ENCODE results near the gene RNF220.

The RNF220 gene

GRCh38 chr1:44407430-44408211 is 2.6 kb downstream of the RNF220 start:
- no peak for DNase-seq (ENCODE audit: low read depth)

DNA sequence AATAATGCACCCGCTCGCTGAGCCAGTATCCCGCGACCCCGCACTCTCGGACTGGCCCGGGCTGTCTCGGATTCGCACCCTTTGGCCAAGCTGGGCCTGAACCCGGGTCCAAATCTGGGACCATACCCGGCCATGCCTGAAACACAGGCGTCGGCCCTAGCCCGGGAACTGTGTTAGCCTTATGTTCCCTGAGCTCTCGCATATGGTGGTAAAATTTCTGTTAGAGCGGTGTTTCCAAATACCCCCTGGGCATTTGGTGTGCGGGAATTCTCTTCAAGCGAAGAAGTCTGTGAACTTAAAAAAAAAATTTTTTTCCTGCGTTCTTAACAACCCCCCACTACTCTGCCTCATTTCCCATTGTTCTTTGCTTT is 3.1 kb downstream of the RNF220 start:
- peak; percentile 11 for DNase-seq (ENCODE audit: low read depth)

GRCh38 chr1:44408632-44409602 is 3.9 kb downstream of the RNF220 start:
- DNase-seq (ENCODE audit: low read depth), result peak; percentile 7

DNA sequence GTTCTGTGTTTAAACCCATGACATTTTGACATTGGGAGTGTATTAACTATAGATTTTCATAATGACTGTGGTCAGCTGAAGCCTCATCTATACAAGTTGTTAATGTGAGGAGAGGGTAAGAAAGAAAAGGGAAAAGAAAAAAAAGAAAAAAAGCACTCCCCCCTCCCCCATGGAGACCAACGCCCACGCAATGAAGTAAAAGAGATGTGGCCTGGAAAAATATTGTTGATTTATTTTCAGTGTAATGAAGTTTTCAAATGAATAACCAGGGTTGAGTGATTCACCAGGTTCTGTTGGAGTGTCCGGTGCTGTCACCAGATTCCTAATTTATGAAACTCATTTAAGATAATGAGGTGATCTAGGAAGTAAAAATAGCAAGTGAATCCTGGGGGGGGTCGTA is 4.7 kb downstream of the RNF220 start:
- no peak for DNase-seq (ENCODE audit: low read depth)

GRCh38 chr1:44411861-44412260 is 6.8 kb downstream of the RNF220 start:
- DNase-seq (ENCODE audit: low read depth), result no peak

DNA sequence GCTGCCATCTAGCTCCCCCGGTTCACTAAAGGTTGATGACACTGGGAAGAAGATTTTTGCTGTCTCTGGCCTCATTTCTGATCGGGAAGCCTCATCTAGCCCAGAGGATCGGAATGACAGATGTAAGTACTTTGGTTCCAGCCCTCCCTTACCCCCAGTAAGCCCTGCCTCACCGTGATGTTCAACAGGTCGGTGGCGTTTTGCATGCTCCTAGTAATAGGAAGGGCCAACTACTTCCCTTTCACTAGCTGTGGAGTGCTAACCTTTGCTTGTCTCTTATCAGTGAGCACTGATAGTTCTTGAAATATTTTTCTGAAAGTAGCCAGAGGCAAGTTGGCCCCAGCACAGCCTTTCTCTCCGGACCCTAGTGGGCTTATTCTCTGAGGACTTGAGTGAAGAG is 7.5 kb downstream of the RNF220 start:
- no peak for DNase-seq (ENCODE audit: low read depth)

DNA sequence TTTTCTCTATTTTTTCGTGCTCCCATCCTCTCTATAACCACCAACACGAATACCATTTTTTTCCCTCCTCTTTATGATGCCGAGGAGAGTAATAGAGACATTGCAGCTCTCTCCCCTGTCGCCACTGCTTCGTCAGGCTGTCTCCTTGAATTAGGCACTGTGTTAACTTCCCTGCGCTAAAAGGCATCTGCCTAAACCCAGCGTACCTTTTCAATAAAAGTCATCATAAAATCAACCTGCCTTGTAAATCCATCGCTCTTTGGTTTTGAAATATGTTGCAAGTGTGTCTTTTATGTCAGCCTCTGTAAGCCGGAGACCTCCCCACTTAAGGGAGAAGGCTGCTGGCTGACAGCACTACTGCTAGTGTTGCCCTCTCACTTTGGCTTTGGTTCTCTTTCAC is 8.7 kb downstream of the RNF220 start:
- no peak for DNase-seq (ENCODE audit: low read depth)

- no peak for DNase-seq (ENCODE audit: low read depth)
Observed at GRCh38 chr1:44415013-44415412, 10.0 kb downstream of the RNF220 start.

DNA sequence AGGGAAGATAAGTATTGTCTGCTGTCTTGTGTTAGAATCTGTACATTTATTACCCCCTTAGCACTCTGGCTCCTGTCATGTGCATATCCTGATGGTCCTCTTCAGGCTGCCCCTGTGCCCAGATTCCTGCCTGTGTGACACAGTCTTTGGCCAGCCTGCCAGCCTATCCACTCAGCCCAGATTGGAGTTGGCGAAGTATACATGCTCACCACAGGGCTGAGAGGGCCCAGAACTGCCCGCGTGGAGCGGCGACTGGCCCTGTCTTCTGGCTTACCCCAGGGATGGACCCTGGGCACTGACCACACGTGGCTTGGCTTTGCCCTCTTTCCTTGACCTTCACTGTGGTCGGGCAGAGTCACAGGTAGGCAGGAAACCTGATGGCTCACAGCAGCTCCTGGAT is 11.4 kb downstream of the RNF220 start:
- DNase-seq (ENCODE audit: low read depth), result no peak

- DNase-seq (ENCODE audit: low read depth), result peak; percentile 28
Observed at GRCh38 chr1:44417351-44418021, 12.4 kb downstream of the RNF220 start.

DNA sequence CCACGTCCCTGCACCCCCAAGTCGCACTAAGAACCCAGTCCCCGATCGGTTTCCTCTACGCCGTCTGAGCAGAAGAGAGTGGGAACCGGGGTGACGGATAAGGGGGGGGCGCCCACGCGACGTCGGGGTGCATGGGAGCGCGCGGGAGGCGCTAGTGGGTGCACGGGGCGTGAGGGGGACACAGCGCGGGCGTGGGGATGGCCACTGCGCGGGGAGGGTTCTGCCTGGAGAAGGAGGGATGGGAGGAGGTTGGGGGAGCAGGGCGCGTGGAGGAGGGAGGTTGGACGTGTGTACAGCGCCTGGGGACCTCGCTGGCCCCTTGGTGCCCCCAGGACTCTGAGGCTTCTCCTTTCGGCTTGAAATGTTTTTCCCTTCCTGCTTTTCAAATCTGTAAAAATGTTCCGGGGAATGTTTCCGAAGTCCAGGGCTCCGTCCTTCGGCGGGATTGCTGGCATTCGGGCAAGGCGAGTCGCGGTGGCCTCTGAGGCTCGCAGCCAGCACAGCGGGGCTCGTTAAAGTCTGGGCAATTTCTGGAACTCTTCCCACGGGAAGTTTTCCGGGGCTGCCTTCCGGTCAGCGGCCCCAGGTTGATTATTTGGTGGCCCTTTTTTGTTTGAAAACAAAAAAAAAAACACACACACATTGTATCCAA is 13.1 kb downstream of the RNF220 start:
- DNase-seq (ENCODE audit: low read depth), result peak; percentile 8

DNA sequence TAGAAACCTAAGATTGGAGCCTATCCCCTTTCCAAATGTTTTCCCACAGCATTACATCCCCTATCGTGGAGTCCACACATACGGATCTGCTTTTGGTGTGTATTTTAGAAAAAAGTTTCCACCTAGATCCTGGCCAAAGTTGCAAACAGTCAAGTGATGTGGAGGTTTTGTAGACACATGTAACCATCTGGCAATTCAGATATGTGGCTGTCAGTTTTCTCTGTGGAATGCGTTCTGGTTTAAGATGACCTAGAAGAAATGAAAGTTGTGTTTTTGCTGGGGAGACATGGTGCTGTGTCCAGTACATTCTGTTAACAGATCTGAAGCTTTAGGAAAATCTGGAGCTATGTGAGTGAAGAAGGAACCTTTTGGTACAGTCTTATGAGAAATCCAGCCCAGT is 14.8 kb downstream of the RNF220 start:
- DNase-seq (ENCODE audit: low read depth), result no peak

DNA sequence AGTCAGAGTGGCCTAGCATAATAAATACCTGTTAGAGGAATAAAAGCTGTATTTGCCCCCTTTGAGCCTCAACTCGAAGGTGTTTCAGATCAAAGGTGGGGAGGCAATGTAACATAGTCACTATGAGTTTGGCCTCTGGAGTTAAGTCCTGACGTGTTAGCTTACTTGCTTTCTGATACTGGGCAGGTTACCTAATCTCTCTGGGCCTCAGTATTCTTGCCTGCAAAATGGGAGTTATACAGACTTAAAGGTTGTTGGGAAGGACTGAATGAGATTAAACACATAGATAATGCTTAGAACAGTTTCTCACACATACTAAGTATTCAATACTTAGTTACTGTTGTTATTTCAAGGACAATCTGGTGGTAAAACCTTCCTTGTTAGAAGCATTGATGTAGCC is 15.5 kb downstream of the RNF220 start:
- no peak for DNase-seq (ENCODE audit: low read depth)

GRCh38 chr1:44421446-44421884 is 16.4 kb downstream of the RNF220 start:
- DNase-seq (ENCODE audit: low read depth), result no peak

GRCh38 chr1:44422161-44422560 is 17.1 kb downstream of the RNF220 start:
- DNase-seq (ENCODE audit: low read depth), result no peak

- DNase-seq (ENCODE audit: low read depth), result peak; percentile 70
Observed at GRCh38 chr1:44423591-44424537, 18.8 kb downstream of the RNF220 start.

DNA sequence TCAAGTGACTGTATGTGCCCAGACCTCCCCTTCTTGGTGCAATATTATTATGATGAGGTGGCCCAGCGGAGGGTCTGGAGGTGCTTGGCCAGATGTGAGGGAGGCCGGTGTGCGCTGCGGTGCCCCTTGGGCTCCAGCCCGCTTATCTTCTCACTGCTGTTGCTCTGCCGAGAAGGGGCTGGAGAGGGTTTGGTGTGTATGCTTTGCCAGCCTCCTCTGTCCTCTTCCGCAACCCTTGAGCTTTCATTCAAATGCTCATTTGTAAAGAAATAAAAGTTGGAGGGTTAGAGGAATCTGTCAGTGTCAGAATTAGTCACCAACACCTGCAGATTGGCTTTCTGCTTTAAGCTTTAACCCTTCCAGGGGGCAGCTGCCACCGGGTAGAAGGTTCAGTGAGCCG is 19.7 kb downstream of the RNF220 start:
- DNase-seq (ENCODE audit: low read depth), result no peak

GRCh38 chr1:44425341-44426082 is 20.5 kb downstream of the RNF220 start:
- no peak for DNase-seq (ENCODE audit: low read depth)

DNA sequence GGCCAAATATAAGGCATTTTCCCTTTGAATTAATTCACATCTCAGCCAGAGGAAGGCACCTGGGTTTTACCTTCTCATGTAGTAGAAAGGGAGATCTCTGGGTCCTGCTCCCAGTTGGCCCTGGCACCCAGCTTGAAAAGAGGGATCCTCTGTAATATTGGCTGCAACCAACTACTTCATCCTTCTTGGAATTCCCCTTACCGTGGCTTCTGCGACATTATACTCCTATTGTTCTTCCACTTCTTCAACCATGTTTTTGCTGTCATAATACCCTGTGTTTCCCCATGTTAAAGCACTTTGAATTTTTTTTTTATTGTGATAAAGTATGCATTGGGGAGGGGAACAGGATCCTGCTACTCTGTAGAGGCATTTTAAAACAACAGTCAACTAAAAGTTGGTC is 26.8 kb downstream of the RNF220 start:
- no peak for DNase-seq (ENCODE audit: low read depth)

GRCh38 chr1:44433209-44433608 is 28.2 kb downstream of the RNF220 start:
- peak; percentile 21 for DNase-seq (ENCODE audit: low read depth)

Measured in EH (cell line).